DMS53 treated with DMSO at 0.1 percent for 48 hours (cell line): ENCODE data around the gene INSIG1.

Experiments
- DNase-seq: peaks from one replicate; lab custom pipeline; 2025; ENCODE audit not compliant: unreplicated experiment; lab: John Stamatoyannopoulos, UW

The INSIG1 gene

DNA sequence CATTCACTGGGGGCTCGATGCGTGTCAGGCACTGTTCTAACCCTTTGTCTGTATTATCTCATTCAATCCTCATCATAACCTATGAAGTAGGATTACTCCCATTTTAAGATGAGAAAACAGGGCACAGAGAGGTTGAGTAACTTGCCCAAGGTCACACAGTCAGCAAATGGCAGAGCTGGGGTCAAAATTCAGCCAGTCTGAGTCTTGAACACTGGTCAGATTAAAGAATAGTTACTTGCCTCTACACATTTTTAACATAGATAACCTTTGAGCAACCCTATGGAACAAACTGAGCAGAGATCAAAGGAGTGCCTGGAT, 27.2 kb downstream of the INSIG1 start:
- DNase-seq = no peak

DNA sequence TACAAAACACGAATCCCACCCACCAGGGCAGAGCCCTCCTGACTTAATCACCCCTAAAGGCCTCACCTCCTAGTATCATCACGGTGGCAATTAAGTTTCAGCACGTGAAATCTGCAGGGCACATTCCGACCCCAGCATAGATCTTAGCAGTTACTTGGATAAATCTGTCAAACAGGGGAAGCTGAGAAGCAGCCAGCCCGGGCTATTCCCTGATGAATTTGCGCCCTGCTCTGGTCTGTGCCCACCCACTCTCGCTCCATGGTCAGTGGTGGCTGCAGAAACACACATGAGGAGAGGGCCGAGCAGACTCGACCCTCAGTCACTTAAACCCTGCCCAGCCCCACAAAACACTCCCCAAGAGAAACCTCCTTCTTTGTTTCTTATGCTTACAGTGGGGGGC, 28.7 kb downstream of the INSIG1 start:
- DNase-seq = no peak

DNA sequence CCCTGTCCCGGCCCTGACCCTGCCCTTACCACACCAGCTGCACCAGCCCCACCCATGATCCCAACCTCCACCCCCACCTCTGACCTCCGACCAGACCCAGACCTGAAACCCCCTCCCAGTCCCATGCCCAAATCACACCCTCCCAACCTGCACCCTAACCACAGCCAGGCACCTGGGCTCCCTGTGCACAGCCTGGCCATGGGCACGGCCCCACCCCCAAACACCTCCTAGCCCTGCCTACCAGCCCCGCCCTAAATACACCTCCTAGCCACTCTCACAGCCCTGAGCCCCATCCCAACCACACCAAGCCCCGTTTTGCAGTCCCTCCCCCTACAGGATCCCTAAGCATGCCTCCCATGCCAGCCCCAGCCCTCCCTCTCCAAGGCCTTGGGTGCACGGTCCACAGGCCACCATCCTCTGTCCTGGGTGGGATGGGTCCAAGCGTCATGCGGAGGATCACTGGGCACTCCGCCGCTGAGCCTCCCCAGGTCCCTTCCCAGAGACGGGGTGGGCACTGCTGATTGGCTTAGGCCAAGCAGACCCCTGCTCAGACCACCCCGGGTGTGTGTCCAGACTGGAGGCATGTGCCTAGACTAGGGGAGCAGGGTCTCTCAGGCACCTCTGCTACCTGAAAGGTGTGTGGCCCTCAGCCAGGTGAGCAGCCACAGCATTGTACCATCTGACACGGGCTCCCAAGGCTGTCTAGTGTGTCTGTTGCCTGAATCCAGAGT, 30.1 kb downstream of the INSIG1 start:
- no peak for DNase-seq

DNA sequence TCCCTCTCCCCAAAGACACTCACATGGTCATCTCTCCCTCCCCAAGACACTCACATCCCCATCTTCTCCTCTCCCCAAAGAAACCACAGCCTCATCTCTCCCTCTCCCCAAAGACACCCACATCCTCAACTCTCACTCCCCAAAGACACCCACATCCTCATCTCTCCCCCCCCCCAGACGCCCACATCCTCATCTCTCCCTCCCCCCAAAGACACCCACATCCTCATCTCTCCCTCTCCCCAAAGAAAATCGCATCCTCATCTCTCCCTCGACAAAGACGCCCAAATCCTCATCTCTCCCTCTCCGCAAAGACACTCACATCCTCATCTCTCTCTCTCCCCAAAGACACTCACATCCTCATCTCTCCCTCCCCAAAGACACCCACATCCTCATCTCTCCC, 31.5 kb downstream of the INSIG1 start:
- no peak for DNase-seq

DNA sequence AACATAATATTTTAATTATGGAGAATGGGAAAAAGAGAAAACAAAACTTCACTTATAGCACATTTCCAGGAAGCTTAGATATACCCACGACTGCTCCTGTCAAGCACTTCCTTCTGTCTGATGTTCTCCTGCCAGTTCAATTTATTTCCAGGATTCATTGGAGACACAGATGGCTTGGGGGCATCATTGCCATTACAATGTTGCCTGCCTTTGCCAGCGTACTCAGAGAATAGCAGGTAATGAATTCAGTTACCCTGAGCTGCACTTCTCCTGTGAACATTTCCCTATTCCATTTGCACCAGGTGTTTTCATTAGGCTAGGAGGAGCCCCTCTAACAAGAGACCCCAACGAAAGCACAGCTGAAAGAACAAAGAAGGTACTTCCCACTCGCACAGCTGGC, 33.7 kb downstream of the INSIG1 start:
- no peak for DNase-seq

DNA sequence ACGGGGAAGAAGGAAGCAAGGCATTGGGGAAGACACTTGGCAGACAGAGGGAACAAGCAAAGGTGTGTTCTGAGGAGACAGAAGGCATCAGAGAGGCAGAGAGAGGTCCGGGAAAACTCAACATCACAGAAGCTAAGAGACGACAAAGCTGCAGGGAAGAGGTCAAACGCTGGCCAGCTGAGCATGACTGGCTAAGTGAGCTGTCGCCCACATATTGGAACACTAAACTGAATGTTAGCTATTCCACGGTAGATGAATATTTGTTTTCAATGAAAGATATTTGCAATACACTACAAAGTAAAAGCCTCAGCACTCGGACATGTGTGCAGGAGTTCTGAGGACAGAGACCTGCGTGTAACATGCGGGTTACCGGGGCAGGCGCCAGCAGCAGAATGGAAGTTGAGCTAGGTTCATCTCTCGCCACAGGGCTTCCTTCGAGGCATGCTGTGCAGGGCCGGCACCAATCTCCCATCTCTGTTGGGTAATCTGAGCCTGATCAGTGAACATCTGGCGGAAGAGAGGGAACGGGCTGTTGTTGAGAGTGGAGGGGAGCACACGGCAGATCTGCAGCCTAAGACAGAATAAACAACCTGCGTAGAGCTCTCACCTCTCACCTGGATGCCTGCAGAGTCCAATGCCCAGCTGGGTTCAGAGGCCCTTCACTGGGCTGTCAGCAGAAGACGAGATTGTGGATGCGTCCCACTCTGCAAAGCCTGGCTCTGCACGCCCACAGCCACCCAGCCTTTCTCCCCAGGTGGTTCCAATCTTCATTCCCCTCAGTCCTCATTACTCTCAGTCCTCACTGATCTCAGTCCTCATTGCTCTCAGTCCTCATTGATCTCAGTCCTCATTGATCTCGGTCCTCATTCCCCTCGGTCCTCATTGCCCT, 35.9 kb downstream of the INSIG1 start:
- peak; percentile 23 for DNase-seq

DNA sequence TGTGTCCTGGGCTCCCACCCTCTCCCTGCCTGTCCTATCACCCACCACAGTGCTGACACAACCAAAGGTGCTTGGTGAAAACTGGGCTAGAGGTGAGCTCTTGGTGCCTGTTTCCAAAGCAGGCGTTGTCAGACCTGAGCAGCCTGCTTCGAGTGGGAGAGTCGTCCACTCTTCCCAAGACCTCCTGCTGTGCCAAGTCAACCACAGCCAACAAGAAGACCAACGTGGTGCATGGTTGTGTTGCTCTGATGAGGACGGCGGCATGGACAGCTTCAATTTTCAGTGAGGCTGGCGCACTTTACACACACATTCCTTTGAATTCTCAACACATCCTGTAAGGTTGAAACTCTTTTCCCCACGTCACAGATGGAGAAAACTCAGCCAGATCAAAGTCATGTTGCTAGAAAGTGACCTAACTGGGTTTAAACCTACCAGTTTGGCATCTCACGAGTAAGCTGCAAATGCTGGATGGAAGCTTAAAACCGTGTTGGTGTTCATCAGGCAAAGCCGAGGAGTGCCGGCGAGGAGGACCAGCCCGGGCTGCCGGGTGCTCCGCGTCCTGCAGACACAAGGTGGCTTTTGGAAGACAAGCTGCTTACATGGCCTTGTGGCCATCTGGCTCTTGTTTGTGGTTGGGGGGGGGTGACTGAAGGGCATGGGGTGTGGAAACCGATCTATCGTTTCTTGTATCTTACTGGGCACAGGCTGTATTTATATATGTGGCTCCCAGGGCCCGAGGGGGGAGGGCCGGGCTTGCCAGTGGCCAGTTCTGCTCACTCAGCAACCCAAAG, 39.3 kb downstream of the INSIG1 start:
- DNase-seq = no peak

DNA sequence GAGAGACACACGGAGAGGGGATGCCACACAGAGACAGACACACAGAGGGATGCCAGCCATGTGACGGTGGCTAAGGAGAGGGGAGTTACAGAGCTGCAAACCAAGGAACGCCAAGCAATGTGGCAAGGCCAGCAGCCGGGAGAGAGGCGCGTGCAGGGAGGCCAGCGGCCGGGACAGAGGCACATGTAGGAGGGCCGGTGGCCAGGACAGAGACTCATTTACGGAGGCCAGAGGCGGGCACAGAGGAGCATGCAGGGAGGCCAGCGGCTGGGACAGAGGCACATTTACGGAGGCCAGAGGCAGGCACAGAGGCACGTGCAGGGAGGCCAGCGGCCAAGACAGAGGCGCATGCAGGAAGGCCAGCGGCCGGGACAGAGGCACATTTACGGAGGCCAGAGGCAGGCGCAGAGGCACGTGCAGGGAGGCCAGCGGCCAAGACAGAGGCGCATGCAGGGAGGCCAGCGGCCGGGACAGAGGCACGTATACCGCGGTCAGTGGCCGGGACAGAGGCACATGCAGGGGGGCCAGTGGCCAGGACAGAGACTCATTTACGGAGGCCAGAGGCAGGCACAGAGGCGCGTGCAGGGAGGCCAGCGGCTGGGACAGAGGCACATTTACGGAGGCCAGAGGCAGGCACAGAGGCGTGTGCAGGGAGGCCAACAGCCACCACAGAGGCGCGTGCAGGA, 40.4 kb downstream of the INSIG1 start:
- DNase-seq = no peak

DNA sequence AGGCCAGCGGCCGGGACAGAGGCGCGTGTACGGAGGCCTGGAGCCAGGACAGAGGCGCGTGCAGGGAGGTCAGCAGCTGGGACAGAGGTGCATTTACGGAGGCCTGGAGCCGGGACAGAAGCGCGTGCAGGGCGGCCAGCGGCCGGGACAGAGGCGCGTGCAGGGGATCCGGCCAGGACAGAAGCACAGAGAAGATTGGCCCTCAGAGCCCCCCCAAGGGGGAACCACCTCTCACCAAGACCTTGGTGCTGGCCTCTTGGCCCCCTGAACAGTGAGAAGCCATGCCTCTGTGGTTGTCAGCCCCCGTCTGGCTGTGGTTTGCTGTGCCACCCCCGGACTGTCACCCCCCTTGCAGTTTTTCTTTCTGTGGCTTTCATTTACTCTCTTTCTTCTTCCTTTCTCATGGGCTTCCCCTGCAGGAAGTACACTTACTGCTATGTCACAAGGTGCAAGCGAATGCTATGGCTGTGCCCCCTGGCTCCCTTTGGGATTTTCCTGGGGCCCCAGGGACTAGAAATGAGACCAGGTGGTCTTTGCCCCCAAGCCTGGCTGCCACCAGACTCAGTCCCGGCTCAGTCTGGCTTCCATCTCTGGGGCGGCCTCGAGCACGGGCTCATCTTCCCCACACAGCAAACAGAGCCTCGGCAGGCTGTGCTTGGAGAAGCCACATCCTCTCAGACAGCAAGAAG, 41.1 kb downstream of the INSIG1 start:
- no peak for DNase-seq

DNA sequence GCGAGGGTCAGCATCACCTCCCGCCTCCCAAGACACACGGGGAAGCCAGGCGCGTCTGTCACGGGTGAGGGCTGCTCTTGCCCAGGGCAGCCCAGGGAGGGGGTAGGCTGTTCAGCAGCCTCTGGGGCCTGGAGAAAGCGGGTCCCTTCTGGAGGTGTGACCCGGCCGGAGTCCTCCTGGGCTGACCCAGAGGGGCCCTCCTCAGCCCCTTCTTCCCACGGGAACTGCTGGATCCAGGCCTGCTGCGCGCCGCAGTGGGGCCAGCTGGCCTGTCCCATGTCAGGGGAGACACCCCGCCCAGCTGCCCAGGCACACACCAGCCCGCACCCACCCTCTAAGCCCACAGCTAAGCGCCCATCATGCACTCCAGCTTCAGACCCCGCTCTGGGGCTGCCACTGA, 41.8 kb downstream of the INSIG1 start:
- DNase-seq = no peak

DNA sequence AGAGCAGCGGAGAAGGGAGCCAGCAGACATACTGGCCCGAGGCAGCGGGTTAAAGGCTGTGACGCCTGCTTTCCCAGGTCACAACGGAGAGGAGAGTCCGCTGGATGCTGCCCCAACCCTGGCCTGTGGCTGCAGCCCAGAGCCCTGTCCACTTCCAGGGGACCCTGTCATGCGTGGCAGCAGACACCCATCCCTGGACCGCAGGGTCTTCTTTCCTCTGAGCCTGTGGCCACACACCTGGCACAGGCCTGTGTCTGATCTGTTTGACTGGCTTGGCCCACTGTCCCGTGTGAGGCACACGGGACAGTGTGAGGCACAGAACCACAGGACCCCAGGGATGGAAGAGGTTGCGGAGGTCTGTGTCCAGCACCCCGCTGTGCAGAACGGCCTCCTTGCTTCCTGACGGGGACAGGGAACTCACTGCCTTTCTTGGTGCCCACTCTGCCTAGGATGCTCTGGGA, 42.4 kb downstream of the INSIG1 start:
- no peak for DNase-seq

DNA sequence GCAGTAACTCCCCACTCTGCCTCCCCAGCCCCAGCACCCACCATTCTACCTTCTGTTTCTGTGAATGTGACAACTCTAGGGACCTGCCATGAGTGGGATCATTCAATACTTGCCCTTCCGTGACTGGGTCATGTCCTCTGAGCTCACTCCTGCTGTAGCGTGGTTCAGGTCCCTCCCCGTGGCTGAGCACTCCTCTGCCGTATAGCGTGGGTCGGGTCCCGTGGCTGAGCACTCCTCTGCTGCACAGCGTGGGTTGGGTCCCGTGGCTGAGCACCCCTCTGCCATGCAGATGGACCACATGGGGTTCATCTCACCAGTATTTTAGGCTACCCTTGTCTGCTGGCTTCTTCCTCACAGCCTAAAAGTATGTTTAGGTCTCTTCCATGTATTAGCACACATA, 43.0 kb downstream of the INSIG1 start:
- DNase-seq = no peak

DNA sequence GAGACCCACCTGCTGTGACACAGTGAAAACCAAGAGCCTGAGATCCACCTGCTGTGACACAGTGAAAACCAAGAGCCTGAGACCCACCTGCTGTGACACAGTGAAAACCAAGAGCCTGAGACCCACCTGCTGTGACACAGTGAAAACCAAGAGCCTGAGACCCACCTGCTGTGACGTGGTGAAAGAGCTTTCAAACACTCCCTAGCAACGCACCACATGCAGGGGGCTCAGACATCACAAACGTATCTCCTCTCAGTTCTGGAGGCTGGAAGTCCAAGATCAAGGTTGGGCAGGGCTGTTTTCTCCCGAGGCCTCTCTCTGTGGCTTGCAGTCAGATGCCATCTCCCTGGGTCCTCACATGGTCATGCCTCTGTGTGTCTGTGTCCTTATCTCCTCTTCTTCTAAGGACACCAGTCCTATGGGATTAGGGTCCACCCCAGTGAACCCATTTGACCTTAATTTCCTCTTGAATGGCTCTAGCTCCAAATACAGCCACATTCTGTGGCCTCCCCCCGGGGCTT, 43.8 kb downstream of the INSIG1 start:
- DNase-seq = no peak

DNA sequence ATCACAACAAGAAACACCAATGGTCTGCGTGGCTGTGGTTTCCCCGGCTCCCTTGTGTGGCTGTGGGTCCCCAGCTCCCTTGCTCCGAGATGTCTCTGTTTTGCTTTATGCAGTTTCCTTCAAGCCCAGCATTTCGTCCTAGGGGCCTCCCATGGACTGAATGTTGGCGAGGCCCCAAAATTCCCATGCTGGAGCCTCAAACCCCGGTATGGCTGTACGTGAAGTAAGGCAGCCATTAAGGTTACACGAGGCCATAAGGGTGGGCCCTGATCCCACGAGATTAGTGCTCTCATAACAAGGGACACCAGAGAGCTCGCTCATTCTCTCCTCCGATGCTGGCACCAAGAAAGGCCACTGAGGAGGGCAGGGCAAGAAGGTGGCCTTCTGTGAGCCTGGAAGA, 44.6 kb downstream of the INSIG1 start:
- DNase-seq = no peak

DNA sequence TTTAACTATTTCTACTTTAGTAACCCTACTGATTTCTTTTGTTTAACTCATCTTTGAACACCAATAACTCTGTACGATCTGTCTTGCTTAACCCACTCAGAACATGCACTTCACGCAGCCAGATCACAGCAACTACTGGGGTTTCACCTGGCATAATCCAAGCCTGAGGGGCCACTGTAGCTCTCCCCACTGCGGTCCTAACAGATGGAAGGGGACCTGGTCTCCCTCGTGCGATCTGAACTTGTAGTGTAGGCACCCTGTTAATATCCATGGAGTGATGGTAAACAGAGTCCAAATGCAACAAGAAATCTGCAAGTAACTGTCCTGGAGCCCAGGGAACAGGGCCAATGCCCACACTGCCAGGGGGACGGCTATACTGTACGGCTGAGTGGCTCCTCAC, 45.5 kb downstream of the INSIG1 start:
- no peak for DNase-seq

DNA sequence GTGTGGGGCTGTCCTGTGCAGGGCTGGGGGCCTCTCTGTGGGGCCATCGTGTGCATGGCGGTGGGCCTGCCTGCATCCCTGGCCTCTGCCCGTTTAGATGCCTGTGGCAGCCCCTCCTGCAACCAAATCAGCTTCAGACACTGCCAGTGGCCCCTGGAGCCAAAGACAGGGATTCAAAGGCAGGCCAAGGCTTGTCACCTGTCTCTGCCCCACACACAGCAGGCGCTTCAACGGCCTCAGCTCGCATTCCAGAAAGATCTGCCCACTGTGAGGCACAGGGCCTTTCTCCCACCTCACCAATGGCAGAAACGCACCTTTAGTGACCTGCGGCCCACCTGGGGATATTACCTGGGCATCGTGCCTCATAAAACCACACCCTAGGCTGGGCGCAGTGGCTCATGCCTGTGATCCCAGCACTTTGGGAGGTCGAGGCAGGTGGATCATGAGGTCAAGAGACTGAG, 46.0 kb downstream of the INSIG1 start:
- DNase-seq = no peak

DNA sequence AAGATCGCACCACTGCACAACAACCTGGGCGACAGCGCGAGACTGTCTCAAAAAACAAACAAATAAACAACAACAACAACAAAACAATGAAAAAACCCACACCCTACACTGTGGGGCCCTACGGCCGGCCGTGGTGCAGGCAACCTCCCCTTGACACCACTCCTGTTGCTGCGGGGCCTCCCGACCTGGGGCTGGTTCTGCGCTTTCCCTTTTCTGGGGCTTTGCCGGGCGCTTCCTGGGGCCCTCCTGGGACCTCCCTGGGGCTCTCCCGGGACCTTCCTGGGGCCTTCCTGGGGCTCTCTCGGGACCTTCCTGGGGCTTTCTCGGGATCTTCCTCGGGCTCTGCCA, 46.6 kb downstream of the INSIG1 start:
- DNase-seq = no peak

DNA sequence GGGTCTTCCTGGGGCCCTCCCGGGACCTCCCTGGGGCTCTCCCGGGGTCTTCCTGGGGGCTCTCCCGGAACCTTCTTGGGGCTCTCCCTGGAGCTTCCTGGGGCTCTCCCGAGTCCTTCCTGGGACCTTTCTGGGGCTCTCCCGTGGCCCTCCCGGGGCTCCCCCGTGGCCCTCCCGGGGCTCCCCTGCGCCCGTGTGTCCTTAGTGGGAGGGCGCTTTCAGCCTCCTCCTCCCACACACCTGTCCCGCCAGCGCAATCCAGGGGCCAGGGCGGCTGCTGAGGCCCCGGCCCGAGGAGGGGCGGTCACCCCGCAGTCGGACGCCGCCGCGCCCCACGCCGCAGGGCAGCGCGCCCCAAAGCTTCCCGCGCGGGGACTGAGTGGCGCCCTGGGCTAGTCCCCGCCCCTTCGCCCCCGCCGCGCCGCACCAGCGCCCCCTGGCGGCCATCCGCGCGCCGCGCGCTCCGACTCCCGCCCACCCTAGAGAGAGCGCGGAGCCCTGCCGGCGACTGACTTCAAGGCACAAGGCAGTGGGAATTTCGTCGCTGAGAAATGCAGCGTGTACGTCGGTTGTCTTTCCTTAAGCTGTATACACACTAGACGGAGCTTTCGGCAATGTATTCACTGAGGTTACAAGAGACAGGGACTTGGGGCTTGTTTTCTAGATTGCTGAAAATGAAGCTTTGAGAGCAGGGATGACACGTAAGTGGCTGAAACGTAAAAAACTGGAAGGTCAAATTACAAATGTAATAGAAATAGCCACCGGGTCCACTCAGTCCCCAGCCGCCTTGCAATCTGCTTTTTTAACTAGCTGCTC, 47.1 kb downstream of the INSIG1 start:
- DNase-seq = peak; percentile 54

DNA sequence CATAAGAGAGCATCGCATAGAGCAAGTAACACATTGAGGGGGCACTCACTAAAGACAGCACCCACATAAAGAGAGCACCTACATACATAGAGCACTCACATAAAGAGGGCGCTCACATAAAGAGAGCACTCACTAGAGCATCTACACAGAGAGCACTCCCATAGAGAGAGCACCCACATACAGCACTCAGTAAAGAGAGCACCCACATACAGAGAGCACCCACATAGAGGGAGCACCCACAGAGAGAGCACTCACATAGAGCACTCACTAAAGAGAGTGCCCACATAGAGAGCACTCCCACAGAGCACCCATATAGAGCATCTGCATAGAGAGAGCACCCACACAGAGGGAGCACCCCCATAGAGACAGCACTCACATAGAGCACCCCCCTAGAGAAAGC, 47.8 kb downstream of the INSIG1 start:
- DNase-seq = no peak

DNA sequence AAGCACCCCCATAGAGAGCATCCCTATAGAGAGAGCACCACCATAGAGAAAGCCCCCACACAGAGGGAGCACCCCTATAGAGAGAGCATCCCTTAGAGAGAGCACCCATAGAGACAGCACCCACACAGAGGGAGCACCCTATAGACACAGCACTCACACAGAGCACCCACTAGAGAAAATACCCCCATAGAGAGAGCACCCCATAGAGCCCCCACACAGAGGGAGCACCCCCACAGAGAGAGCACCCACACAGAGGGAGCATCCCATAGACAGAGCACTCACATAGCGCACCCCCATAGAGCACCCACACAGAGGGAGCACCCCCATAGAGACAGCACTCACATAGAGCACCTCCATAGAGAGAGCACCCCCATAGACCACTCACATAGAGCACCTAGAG, 48.6 kb downstream of the INSIG1 start:
- DNase-seq = no peak
